SK-N-MC (cell line): Measurements from ENCODE around the gene DLGAP3.

ENCODE experiments used
- EZH2 ChIP-seq: fragments of 200-600 bp; sonication (generic); IDR thresholded peaks from one replicate; pipeline ENCODE4 v1.6.1; 2017; ENCODE audit warnings: antibody characterized with exemption
- POLR2AphosphoS5 ChIP-seq: IDR thresholded peaks from 2 replicates; pipeline ENCODE4 v1.6.1; 2012; ENCODE audit warnings: mild to moderate bottlenecking, low read depth, low read length, borderline replicate concordance

- no peak for TF ChIP-seq POLR2AphosphoS5
- no peak for TF ChIP-seq EZH2
Observed at GRCh38 chr1:34975338-34975737, 45.9 kb upstream of the DLGAP3 start.
